SKM-1 (cell line): ENCODE results near the gene ZBTB16.

ENCODE experiments used
- DNase-seq: peaks from one replicate; lab custom pipeline; 2025; ENCODE audit not compliant: unreplicated experiment; lab: John Stamatoyannopoulos, UW

The ZBTB16 gene

DNA sequence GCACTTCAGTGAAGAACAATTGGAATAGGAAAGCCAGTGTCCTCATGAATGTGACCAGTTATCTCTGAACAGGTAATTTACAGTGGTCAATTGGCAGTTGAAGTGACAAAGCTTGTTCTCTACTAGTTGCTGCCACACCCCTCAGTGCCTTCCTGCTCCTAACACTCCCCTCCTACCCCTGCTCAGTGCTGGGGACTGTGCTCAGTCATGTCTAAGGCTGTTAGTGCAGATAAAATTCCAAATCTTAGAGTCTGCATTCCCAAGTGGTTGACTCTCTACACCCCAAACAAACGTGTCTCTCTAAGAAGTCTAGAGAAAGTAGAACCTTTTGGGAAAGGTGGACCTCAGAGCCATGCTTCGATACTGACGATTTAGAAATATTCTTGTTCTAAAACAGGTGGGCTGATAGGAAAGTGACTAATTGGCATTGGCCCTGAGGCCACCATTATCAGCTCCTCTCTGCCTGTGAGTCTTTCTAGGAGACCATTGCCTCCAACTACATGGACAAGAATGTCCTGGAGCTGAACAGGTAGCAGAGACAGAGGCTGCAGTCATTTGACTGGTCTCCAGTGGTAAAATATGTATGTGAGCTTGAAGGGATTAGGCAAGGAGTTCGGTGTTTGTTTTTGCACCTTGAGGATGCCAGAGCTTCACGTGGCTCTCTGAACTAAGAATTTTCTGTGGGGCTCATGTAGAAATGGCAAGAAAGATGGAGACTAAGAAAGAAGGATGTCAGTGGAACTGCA, 214.6 kb downstream of the ZBTB16 start:
- no peak for DNase-seq

DNA sequence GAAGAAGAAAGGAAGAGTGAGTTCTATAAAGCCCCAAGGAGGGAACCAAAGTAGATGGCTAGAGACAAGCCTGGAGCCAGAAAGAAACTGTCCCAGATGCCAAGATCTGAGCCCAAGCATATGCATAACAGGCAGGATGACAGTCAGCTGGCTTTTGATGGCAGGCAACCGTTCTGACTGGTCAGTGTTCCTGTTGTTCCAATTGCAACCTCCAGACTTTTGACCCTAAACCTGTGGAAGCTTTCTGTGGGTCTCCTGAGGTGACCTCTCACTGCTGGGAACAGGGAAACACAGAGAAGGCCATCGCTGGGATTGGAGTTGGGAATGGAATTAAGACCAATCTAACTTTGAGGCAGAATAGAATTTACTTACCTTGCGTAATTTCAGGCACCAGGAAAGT, 215.1 kb downstream of the ZBTB16 start:
- no peak for DNase-seq

DNA sequence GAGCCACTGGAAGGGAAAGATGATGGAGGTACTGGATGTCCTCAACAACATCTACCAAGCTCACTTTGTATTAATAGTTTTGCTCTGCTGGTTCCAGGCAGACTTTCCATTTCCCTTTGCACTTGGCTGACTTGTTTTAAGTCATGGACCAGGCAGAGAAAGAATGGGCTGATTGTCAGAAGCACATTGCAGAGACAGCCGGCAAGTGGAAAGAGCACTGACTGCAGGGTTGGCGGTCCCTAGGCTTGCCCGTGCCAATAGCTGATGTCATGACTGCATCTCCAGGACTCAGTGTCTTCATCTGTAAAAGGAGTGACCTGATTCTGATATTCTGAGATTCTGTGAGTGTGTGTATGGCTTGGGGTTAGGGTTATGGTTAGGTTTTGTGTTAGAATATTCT, 215.8 kb downstream of the ZBTB16 start:
- no peak for DNase-seq

DNA sequence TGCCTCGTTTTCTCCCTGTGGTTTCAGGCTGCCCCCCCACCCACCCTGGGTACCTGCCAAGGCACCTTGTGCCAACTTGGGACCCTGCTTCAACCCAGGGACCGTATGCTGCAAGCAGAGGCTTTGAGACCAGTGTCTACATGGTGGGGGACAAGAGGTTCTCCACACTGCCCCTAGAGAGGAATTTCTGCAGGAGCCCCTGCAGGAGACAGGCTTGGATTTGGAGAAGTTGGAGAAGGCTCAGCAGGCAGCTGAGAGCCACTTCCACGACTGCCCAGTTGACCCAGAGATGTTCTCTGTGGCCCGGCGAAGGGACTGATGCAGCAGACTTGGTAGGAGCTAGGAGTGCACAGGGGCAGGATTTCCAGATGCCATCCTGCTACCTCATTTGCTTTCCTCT, 216.6 kb downstream of the ZBTB16 start:
- no peak for DNase-seq

DNA sequence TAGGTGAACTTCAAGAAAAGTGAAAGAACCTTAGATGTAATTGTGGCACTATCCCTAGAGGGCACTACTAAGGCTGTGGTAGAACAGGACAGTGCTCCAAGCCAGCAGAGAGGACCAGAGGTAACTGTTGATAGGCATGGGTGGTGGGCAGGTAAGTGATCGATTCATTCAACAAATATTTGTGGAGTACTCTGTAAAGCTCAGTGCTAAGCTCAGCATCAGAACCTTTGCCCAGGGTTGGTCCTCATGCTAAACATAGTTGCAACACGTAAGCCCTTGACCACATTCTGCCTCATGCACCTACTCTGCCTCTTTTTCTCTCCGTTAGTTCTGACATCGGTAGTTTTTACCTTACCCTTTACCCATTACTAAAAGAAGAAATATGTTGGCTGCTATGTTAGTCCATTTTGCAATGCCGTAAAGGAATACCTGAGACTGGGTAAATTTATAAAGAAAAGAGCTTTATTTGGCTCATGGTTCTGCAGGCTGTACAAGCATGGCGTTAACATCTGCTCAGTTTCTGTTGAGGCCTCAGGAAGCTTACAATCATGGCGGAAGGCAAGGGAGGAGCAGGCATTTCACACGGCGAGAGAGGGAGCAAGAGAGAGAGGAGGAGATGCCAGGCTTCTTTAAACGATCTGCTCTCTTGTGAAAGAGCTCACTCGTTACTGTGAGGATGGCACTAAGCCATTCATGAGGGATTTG, 218.3 kb downstream of the ZBTB16 start:
- DNase-seq = no peak

DNA sequence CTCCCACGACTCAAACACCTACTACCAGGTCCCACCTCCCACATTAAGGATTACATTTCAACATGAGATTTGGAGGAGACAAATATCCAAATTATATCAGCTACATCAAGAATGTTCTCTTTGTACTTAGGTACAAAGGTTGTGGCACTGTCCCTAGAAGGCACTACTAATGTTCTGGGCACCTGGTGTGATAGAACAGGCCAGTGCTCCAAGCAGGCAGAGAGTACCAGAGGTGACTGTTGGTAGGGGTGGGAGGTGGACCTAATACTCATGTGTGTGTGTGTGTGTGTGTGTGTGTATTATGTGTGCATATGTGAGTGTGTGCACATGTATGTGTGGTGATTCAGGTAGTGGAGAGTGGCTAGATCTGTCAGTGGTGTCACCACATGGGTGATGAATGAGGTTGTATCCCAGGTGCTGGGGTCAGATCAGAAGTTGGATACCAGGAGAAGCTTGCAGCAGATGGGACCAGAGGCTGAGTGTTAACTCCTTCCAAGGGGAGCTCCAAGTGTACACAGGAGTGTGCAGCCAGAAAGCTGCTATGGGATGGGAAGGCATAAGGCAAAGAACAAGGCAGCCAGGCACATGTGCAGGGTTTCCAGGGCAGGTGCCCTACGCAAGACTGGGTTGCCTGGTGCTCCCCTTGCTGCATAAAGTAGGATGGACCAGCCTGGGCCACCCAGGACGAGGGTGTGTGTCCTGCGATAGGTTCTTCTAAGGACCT, 219.0 kb downstream of the ZBTB16 start:
- DNase-seq = no peak

DNA sequence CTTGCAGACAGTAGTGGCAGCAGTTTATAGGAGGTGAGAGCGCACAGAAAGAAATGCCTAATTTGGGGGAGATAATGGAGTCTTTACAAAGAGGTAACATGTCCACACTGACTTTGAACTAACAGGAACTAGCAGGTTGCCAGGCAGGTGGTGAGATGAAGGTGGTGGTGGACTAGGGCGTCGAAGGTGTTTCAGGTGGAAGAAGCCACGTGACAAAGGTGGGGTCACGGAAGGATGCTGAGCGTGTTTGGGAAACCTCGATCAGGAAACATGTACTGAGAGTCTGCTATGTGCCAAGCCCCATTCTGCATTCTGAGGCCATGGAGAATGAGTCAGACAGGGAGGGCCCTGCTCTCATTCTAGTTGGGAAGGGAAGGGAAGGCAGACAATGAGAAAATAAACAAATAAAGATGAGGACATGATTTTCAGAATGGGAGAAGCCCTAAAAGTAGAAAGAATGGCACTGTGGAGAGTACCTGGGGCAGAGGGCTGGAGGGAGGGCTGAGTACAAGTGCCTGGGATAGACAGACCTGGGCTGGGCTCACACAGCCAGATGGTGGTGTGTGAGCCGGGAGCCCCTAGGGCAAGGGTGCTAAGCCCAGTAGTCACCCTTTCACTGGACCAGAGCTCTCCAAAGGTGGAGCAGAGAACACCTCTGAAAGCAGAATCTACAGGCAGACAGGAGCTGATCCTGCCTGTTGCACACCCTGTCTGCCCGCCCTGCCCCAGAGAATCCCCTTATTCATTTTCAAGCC, 220.5 kb downstream of the ZBTB16 start:
- DNase-seq = no peak

DNA sequence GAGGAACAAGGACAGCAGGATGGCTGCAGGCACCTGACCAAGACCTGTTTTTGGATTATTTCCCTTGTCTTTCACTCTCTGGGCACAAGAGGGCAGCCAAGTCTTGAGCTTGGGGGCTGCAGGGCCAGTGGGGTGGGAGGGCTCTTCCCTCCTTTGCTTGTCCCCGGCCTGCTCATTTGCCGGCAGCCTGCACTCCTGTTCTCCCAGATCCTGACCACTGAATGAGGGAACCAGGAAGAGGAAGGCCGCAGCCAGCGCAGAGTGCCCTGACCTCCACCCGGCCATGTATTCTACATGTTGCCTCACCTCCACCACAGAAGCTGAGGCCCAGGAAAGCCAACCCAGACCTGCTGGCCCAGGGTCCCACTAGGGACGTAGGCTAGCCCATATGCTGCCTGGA, 221.2 kb downstream of the ZBTB16 start:
- DNase-seq = peak; percentile 42

DNA sequence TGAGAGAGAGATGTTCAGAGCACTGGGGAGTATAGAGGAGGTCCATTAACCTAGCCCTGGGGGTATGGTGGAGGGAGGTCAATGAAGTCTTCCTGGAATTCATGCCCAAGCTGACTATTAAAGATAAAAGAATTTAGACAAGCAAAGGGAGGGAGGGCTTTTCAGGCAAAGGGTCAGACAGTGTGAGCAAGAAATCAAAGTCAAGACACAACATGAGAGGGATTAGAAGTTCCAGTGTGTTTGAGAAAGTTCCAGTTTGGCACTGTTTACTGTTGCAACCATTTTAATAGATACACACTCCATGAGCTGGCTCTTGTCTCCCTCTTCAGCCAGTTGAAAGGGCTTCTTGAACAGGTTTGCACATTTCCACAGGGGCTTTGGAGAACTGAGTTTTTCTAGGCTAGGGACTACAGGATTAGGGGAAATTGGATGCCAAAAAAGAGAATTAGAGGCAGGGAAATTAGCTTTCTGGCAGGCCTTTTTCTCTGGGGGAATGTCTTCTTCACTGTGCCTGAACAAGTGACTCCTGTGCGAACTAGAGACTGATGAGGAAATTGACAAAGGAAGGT, 222.0 kb downstream of the ZBTB16 start:
- DNase-seq = no peak

DNA sequence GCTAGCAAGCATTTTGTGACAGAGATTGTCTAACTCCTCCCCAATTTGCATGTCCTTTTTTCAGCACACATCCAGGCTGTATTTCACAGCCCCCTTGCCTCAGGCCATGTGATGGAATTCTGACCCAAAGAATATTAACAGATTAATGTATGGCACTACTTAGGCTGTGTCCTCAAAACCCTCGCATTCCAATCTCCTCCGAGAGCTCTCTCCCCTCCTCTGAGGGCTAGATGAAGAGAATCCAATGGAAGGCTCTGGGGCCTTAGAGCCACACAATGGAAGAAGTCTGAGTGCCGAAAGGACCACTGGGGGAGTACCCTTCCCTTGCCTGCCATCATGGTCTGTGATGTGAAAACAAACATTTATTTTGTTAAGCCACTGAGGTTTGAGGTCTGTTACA, 223.0 kb downstream of the ZBTB16 start:
- no peak for DNase-seq

DNA sequence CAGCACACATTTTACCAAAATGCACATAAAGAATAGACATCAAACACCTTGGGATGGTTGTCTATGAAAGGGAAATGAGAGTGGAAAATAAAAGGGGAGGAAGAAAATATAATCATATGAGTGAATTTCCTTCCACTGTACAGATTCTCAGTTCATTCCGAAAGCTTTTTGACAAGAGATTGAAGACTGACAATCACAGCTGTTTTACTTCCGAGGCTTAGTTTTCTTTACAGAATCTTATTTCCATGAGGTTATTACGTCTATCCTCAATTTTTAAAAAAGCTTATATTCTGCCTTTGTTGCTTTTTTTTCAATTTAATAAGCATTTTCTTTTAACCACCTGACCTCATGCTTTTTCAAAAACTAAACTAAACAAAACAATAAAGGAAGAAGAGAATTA, 223.9 kb downstream of the ZBTB16 start:
- DNase-seq = no peak

DNA sequence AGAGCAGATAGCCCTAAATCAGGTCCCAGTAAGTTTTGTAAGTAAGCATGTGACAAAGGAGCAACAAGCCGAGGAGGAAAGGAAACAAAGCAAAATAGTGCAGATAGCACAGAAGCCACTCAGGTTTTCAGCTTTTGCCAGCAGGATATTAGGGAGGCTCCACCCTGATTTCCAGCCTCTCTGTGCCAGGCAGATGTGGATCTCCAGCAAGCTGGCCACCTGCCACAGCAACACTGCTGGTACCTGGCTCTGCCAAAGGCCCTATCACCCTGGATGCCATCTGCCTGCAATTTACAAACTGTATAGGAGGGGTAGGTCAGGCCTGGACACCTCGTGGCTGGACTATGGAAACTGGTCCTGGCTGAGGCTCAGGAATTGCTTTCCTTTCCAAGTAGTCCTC, 224.5 kb downstream of the ZBTB16 start:
- DNase-seq = no peak

DNA sequence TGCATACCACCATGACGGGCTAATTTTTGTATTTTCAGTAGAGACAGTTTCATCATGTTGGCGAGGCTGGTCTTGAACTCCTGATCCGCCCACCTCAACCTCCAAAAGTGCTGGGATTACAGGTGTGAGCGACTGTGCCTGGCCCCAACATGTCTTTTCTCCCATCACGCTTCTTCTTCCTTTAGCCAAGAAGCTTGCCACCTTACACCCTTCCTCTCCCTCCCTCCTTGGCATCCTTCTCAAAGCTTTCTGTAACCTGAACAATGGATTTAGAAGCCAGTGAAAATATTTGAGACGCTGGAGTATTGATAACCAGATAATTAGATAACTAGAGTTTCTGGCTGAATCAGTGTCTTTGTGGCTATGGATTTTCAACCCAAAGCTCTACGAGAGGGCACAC, 225.4 kb downstream of the ZBTB16 start:
- no peak for DNase-seq

DNA sequence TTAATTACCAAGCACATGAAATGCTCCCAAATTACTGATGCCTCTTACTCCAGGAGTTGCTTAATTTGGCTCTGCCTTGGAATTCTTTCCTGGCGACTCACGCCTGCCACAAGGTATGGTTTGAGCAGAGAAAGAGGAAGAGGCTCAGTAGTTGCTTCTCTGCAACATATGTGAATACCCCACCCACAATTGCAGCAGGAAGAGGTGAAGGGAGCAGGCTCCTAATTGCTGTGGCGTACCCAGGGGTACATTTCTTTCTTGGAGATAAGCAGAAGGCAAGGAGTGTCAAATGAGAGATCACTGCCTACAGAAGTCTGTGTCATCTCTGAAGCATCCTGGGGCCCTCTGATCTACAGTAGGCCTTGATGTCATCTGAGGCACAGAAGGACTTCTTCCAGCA, 226.1 kb downstream of the ZBTB16 start:
- no peak for DNase-seq

DNA sequence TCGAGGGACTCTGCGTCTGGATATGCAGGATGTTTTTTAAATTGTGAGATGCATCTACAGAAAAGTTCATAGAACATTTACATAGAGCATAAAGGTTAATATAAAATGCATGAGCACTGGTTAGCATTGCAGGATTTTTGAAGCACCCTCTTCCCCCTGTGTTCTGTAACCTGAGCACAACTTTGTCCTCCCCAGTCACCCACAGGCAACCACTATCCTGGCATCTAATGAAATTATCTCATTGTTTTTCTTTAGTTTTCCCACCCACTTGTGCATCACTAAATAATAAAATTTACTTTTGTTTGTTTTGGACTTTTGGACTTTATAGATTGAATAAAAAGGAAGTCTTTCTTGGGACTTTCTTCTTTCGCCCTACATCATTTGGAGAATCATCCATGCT, 226.7 kb downstream of the ZBTB16 start:
- DNase-seq = no peak

DNA sequence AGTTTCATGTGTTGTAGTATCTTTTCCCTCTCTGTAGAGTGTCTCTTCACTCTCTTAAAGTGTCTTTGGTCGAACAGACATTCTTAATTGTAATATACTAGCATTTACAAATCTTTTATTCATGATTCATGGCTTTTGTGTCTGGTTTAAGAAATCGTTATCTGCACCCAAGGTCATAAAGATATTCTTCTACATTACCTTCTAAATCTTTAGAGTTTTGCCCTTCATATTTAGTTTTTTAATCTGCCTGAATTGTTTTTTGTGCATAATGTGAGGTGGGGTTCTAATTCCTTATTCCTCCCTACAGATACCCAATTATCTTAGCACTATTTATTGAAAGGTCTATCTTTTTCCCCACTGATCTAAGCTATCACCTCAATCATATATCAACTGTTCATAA, 227.6 kb downstream of the ZBTB16 start:
- no peak for DNase-seq

DNA sequence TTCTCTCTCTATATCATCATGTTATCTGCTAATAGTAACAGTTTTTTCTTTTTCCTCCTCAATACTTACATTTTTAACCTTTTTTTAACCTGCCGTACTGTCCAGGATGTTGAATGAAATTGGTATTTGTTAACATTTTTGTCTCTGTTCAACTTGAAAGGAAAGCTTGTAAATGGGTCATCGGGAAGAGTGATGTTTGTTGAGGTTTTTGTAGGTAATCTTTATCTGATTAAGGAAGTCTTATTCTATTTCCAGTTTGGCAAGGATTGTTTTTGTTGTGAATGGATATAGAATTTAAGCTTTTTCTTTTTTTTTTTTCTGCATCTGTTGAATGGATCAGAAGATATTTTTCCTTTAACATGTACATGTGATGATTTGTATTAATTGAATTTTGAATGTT, 228.6 kb downstream of the ZBTB16 start:
- DNase-seq = no peak

DNA sequence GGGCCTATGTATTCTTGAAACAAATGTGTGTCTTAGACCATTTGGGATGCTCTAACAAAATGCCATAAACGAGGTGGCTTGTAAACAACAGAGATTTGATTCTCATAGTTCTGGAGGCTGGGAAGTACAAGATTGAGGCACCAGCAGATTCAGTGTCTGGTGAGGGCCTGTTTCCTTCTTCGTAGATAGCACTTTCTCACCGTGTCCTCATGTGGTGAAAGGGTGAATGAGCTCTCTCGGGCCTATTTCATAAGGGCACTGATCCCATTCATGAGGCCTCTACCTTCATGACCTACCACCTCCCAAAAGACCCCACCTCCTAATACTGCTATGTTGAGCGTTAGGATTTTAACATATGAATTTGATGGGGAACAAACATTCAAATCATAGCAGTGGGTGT, 230.3 kb downstream of the ZBTB16 start:
- no peak for DNase-seq

DNA sequence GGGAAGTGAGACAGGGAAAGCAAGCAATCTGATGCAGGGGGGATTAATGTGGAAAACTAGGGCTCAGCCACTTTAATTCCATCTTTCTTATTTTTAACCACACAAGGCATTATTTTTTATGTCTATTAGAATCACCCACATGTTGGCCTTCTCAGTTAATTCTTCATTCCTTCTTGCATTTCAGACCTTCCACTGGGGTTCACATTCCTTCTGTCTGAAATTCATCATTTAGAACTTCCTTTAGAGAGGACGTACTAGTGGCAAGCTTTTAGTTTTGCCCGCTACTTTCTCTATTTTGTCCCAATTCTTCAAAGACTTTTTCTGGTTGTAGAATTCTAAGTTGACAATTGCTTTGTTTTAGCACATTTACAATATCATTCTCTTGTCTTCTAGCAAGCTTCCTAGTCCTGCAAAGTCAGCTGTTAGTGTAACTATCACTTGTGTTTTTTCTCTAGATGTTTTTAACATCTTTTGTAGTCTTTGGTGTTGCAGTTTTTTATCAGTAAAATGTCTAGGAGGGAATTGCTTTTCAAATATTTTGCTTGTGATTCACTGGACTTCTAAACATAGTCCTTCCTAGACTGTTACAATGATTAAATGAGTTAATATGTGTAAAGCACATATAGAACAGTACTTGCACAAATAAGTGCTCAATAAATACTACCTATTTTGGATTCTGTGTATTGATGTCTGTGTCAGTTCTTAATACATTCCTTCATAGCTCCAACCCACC, 231.2 kb downstream of the ZBTB16 start:
- DNase-seq = no peak

DNA sequence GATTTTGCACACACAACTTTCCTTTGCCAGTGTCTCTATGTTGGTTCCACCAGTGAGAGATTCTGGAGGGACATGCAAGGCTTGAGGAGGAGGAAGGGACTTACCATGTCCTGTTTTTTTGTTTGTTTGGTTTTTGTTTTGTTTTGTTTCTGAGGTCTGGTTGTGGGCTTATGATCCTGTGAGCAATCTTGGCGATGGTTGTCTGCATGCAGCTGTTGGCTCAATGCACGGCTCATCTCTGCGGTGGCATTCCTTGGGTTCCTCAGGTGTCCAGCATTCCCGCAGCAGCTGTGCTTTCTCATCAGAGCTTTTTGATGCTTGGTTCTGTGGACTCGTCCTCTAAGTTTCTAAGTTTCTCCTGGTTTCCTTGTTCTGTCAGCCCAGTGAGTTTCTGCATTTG, 231.9 kb downstream of the ZBTB16 start:
- no peak for DNase-seq
